GM21390 (cell line): Measurements from ENCODE around the gene ATP2B2.

Experiments
- ATAC-seq: cut with Tn5 transposase; IDR thresholded peaks from one replicate; pipeline ENCODE4 v1.9.1; 2021; ENCODE audit not compliant: unreplicated experiment

The ATP2B2 gene

DNA sequence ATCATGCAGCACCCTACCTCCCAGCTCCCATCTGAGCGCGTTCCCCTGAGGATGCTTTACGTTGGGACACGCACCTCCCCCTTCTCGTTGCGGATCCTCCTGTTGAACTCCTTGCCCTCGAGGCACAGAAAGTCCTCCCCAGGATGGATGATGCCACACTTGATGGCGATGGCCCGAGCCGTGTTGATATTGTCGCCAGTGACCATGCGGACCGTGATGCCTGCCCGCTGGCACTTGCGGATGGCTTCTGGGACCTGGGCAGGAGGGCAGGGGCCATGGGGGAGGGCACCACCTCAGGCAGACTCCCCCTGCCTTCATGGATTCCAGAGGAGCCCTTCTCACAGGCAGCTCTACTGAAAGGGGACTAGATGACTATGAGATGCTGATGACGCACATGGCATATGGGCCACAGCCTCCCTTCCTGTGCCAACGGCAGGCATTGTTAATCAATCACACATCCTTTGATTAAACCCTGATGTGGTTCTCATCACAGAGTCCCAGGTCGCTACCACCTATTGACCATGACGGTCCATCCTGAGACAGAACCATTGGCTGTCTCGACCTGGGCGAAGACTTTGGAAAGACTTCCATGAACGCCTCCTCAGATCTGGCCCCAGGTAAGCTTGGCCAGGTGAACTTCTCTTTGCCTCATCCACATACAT is 154.9 kb downstream of the ATP2B2 start:
- no peak for ATAC-seq

- no peak for ATAC-seq
Measured at GRCh38 chr3:10349801-10350200, 155.6 kb downstream of the ATP2B2 start.

GRCh38 chr3:10348404-10348721 is 157.0 kb downstream of the ATP2B2 start:
- ATAC-seq: no peak

- ATAC-seq: no peak
Measured at GRCh38 chr3:10347648-10348403, 157.6 kb downstream of the ATP2B2 start.

DNA sequence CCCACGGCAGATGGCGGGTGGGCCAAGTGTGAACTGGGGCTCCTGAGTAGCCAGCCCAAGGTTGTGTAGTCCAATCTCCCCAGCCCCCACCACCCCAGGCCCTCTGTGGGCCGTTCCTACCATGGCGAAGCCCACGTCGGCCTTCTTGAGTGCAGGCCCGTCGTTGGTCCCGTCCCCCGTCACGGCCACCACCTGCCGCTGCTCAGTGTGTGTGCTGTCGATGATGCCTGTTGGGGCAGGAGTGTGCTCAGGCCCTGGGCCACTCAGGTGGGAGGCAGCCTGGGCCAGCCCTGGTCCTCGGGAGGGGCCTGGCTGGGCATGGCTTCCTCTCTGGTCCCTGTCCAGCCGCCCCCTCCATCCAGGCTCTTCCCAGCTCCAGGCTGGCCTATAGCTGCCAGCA is 159.5 kb downstream of the ATP2B2 start:
- no peak for ATAC-seq

- ATAC-seq: no peak
Measured at GRCh38 chr3:10344944-10345575, 160.3 kb downstream of the ATP2B2 start.

DNA sequence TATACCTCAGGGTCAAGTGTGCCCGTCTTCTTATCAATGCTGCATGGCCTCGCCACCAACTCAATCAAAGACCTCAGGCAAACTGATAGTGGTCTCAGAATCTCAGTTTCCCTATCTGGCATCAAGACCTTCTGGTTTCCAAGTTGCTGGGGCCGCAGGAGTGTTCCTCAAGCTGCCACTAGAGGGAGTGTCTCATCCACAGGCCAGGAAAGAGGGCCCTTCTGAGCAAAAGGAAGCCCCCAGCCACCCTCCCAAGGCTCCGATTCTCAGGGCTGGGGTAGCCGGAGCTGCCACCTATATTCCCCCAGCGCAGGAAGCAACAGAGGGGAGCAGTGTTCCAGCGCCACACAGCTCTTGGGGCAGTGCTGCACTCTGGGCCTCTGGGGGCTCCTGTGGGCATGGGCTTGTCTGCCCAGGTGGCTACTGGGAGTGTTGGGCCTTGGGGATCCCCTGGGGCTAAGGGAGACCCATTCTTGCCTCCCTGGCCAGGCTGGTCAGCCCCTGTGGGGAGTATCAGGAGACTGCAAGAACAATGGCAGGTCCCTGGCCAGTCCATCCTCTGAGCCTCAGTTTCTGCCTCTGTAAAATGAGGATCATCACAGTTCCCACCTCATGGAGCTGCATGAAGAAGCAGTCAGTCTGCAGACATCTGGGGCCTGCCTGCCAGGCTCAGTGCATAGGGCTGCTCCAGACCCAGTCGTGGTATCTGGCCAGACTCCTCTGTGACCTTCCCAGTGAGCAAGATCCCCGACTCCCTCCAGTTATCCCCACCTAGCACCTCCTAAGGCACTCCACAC is 161.0 kb downstream of the ATP2B2 start:
- ATAC-seq: no peak

- no peak for ATAC-seq
Measured at GRCh38 chr3:10343526-10343925, 161.9 kb downstream of the ATP2B2 start.

DNA sequence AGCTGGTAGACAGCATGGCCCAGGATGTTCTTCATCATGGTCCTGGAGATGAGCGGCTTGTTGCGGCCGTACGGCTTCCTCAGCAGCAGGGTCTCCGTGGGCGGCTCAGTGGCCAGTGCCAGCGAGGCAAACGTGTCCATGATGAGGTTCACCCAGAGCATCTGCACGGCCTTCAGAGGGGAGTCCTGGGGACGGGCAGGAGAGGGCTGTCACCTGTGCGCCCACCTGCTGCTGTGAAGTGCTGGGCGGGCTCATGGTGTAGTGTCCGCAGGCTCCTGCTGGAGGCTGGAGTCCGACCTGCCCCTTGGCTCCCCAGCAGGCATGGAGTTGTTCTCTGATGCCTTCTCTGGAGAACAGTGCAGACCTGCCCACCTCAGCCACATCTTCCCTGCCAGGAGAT is 162.6 kb downstream of the ATP2B2 start:
- ATAC-seq: no peak

DNA sequence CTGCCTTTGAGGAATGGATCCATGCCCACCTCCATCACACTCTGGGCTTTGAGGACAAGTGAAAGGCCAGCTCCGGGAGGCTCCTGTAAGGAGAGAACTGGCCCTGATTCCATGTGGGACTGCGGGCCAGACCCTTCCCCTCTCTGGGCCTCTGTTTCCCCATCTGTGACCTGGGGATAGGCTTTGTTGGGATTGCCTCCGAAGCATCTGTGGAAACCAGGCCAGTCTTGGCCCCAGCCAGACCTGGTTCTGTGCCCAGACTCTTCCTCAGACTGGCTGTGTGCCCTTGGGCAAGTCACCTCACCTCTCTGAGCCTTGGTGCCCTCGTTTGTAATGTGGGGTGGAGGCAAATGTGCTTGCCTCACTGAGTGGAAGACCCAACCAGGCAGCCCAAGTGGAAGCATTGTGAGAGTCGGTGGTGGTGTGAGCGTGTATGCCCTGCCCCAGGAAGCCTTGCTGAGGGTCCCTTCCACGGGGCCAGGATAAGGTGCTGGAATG is 163.4 kb downstream of the ATP2B2 start:
- ATAC-seq: no peak

GRCh38 chr3:10340476-10340875 is 164.9 kb downstream of the ATP2B2 start:
- ATAC-seq: no peak

DNA sequence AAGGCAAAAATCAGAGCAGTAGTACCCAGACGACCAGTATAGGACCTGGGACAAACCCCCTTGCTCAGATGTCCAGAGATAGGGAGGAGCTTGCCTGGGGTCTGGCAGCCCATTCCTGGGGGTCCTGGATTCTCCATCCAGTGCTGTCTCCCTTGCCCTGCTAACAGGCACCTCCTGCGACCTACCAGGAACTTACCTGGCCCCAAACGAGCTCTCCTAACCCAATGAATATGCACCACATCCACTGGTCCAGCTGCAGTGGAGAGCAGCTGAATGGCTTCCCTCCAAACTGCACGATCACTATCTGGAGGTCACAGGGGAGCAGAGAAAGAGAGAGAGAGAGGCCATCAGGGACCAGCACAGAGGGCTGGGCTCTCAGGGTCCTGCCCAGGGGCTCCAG is 165.3 kb downstream of the ATP2B2 start:
- no peak for ATAC-seq

DNA sequence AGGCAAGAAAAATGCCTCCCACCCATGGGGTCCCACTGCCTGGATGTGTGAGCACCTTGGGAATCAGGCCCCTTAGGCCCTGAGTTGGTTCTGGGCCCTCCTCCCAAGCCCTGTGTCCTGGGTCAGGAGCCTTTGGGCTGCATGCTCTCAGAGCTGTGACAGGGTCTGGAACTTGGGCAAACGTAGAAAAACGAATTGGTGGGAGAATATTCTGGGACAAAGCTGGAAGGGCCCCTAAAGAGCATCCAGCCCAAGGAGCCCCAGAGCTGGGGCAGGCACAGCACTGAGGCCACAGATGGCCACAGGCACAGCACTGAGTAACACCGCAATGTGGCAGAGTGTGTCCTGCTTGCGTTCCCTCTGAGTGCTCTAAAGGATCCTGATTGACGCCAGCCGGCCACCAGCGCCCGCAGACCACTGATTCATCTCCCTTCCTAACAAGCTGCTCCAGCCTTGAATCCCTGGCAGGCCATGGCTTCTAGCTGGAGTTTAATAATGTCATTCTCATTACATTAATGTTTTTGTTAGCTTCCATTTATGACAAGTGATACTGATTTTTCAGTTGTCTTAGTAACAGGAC is 165.9 kb downstream of the ATP2B2 start:
- ATAC-seq: no peak

GRCh38 chr3:10338591-10339353 is 166.6 kb downstream of the ATP2B2 start:
- ATAC-seq: no peak

- ATAC-seq: no peak
Measured at GRCh38 chr3:10338164-10338470, 167.3 kb downstream of the ATP2B2 start.

DNA sequence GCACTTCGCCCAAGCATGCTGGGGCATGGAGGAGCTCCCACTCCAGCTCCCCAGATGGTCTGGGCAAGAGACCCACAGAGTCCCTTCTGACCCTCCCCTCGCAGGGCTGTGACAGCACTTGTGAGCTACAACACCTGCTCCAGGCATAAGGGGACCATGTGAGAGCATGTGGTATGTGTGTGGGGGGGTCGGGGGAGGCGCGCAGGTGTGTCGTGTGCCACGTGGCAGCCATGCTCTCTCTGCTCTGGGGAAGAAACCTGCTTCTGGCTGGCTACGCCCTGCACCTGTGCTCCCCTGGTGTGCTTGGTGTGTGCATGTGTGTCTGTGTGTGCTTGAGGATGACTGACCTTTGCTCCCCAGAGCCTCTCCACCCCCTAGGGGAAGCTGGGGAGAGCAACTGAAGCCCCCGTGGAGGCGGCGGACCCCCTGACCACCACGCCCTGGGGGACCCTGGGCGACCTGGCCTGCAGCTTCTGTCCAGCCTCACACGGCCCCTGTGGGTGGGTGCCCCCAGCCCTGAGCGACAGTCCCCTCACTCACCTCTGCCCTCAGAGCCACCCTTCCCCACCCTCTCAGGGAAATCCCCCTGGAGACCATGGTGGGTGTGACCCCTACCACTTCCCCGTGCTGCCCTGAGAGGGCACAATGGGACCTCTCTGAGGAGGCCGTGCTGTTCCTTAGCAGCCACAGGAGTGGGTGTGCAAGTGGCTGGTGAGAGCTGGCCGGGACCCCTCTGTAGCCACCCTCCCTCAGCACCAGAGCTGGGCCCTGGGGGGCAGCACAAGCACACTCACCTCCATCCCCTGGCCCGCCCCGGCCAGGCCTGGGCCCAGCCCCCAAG is 167.8 kb downstream of the ATP2B2 start:
- ATAC-seq: no peak

GRCh38 chr3:10336761-10337160 is 168.6 kb downstream of the ATP2B2 start:
- no peak for ATAC-seq

- ATAC-seq: no peak
Measured at GRCh38 chr3:10335871-10336622, 169.3 kb downstream of the ATP2B2 start.

GRCh38 chr3:10335190-10335738 is 170.1 kb downstream of the ATP2B2 start:
- ATAC-seq: no peak
